GM12878 (cell line): Measurements from ENCODE around the gene EIF3B. TPM values are rescaled to one million over a fixed set of nuclear protein-coding genes. Genes with fewer than 3 reads are reported as not detected.

Source experiments
- ASH2L ChIP-seq: fragments of 300-600, 200-600 bp; sonication (generic); IDR thresholded peaks from 2 replicates; pipeline ENCODE4 v1.6.1; 2017; ENCODE audit warnings: low read depth, mild to moderate bottlenecking, borderline replicate concordance
- BHLHE40 ChIP-seq, 2 experiments: fragments of 450-650 bp in 1 of 2; IDR thresholded peaks; 2 replicates each; pipeline ENCODE4 v1.6.1; 2011 to 2017; ENCODE audit warnings: low read depth in 2 of 2, borderline replicate concordance in 1 of 2, improper control_type of control experiment in 1 of 2, low read length in 1 of 2, mild to moderate bottlenecking in 1 of 2
- CHD1 ChIP-seq: IDR thresholded peaks from 2 replicates; pipeline ENCODE4 v1.6.1; 2012; ENCODE audit warnings: low read depth, low read length, improper control_type of control experiment
- E4F1 ChIP-seq: fragments of 450-650 bp; IDR thresholded peaks from 2 replicates; pipeline ENCODE4 v1.6.1; 2018; ENCODE audit warnings: borderline replicate concordance, mild to moderate bottlenecking; ENCODE audit not compliant: partially characterized antibody
- HCFC1 ChIP-seq: fragments of 150-350 bp; IDR thresholded peaks from 2 replicates; pipeline ENCODE4 v1.6.1; 2014; ENCODE audit warnings: low read length
- IKZF1 ChIP-seq: fragments of 450-650 bp; conservative IDR thresholded peaks from 2 replicates; pipeline ENCODE4 v1.6.1; 2017; ENCODE audit warnings: antibody characterized with exemption, mild to moderate bottlenecking
- IRF4 ChIP-seq: IDR thresholded peaks from 2 replicates; pipeline ENCODE4 v1.6.1; 2011; ENCODE audit warnings: low read depth, low read length
- LARP7 ChIP-seq: fragments of 450-650 bp; IDR thresholded peaks from 2 replicates; pipeline ENCODE4 v1.6.1; 2017; ENCODE audit warnings: mild to moderate bottlenecking
- NFXL1 ChIP-seq: fragments of 450-650 bp; IDR thresholded peaks from 2 replicates; pipeline ENCODE4 v1.6.1; 2017; ENCODE audit warnings: antibody characterized with exemption, mild to moderate bottlenecking, borderline replicate concordance
- NFYB ChIP-seq: IDR thresholded peaks from 2 replicates; pipeline ENCODE4 v1.6.1; 2011; ENCODE audit warnings: low read depth, mild to moderate bottlenecking, low read length, improper control_type of control experiment, moderate library complexity; ENCODE audit not compliant: insufficient read depth
- NRF1 ChIP-seq: conservative IDR thresholded peaks from 2 replicates; pipeline ENCODE4 v1.6.1; 2011; ENCODE audit warnings: mild to moderate bottlenecking, low read depth, low read length, improper control_type of control experiment
- POLR2AphosphoS5 ChIP-seq: IDR thresholded peaks from 2 replicates; pipeline ENCODE4 v1.6.1; 2011; ENCODE audit warnings: mild to moderate bottlenecking, low read length, inconsistent platforms
- RELA ChIP-seq: fragments of 450-650 bp; IDR thresholded peaks from 2 replicates; pipeline ENCODE4 v1.8.0; 2014; ENCODE audit warnings: borderline replicate concordance; ENCODE audit not compliant: partially characterized antibody
- SIX5 ChIP-seq: IDR thresholded peaks from 2 replicates; pipeline ENCODE4 v1.6.1; 2011; ENCODE audit warnings: mild to moderate bottlenecking, low read depth, low read length, moderate library complexity; ENCODE audit not compliant: severe bottlenecking
- SMAD1 ChIP-seq: fragments of 450-650 bp; IDR thresholded peaks from 2 replicates; pipeline ENCODE4 v1.6.1; 2018; ENCODE audit warnings: mild to moderate bottlenecking, low read depth; ENCODE audit not compliant: partially characterized antibody
- polyA plus RNA-seq, 11 experiments: library from polyadenylated mRNA; depleted of rRNA in 4 of 11; unstranded in 6 of 11; stranded (reverse) in 5 of 11; fragments of >200 nt; fragmentation: Nextera tagmentation in 4 of 11; fragmentation: Illumina TruSeq in 1 of 11; extraction: Ambion mirVana in 4 of 11; extraction: Trizol in 1 of 11; gene quantifications; 1 replicate in 1 of 11; 2 replicates in 10 of 11; pipeline versions ENCODE4 v1.2.1 to v1.2.3, GENCODE V29; 2011 to 2016; ENCODE audit warnings: inconsistent platforms in 2 of 11, missing spikeins in 2 of 11, low read depth in 1 of 11
- total RNA-seq, 4 experiments: library from RNA; depleted of rRNA in 3 of 4; stranded (reverse); fragments of >200 nt in 3 of 4; fragmentation: Illumina TruSeq in 1 of 4; extraction: Trizol in 1 of 4; gene quantifications; 2 replicates each; pipeline versions ENCODE4 v1.2.1 to v1.2.3, GENCODE V29; 2013 to 2021
- TF ChIP-seq, protein P1 (sequence below): fragments of 450-650 bp; IDR thresholded peaks from 2 replicates; pipeline ENCODE4 v1.6.1; 2018; ENCODE audit warnings: mild to moderate bottlenecking, low read depth, moderate library complexity; ENCODE audit not compliant: partially characterized antibody
- TF ChIP-seq, protein P2 (sequence below): fragments of 450-650 bp; IDR thresholded peaks from 2 replicates; pipeline ENCODE4 v1.6.1; 2017; ENCODE audit warnings: mild to moderate bottlenecking, moderate library complexity
- TF ChIP-seq, protein P3 (sequence below): fragments of 450-650 bp; IDR thresholded peaks from 2 replicates; pipeline ENCODE4 v1.6.1; 2016; ENCODE audit warnings: mild to moderate bottlenecking

EIF3B gene
- total and polyA plus RNA-seq, 10 of the 15 experiments (the other 5 are each of a cell fraction or from before 2014, with no cell fraction given), result 17.6 to 275 (median 153) TPM

GRCh38 chr7:2403014-2403717, 48.5 kb downstream of the EIF3B start, which contains the start of gene CHST12 (continued):
- TF ChIP-seq, protein P1, sequence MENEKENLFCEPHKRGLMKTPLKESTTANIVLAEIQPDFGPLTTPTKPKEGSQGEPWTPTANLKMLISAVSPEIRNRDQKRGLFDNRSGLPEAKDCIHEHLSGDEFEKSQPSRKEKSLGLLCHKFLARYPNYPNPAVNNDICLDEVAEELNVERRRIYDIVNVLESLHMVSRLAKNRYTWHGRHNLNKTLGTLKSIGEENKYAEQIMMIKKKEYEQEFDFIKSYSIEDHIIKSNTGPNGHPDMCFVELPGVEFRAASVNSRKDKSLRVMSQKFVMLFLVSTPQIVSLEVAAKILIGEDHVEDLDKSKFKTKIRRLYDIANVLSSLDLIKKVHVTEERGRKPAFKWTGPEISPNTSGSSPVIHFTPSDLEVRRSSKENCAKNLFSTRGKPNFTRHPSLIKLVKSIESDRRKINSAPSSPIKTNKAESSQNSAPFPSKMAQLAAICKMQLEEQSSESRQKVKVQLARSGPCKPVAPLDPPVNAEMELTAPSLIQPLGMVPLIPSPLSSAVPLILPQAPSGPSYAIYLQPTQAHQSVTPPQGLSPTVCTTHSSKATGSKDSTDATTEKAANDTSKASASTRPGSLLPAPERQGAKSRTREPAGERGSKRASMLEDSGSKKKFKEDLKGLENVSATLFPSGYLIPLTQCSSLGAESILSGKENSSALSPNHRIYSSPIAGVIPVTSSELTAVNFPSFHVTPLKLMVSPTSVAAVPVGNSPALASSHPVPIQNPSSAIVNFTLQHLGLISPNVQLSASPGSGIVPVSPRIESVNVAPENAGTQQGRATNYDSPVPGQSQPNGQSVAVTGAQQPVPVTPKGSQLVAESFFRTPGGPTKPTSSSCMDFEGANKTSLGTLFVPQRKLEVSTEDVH, result no peak
- TF ChIP-seq BHLHE40 (IDR thresholded peaks at IDR 0.05; ENCODE audit: borderline replicate concordance in 1 of 2, low read depth in 2 of 2, low read length in 1 of 2) (no peak; a peak in 1 of 4 replicates), SMAD1 (no peak), NFYB (peak; percentile 32; the same call in 1 of the 2 replicates), IRF4 (0 out of 2 replicates have a peak, but pooled peaks have one; percentile 45), E4F1 (no peak), SIX5 (no peak), IKZF1 (no peak), POLR2AphosphoS5 (peak; percentile 75; the same call in 1 of the 2 replicates), LARP7 (no peak; the same call in 1 of the 2 replicates), NRF1 (peak; percentile 54; the same call in 1 of the 2 replicates), NFXL1 (peak; percentile 78), ASH2L (no peak), CHD1 (no peak), RELA (peak; percentile 15), HCFC1 (peak; percentile 27; the same call in 1 of the 2 replicates)
- TF ChIP-seq, protein P2, sequence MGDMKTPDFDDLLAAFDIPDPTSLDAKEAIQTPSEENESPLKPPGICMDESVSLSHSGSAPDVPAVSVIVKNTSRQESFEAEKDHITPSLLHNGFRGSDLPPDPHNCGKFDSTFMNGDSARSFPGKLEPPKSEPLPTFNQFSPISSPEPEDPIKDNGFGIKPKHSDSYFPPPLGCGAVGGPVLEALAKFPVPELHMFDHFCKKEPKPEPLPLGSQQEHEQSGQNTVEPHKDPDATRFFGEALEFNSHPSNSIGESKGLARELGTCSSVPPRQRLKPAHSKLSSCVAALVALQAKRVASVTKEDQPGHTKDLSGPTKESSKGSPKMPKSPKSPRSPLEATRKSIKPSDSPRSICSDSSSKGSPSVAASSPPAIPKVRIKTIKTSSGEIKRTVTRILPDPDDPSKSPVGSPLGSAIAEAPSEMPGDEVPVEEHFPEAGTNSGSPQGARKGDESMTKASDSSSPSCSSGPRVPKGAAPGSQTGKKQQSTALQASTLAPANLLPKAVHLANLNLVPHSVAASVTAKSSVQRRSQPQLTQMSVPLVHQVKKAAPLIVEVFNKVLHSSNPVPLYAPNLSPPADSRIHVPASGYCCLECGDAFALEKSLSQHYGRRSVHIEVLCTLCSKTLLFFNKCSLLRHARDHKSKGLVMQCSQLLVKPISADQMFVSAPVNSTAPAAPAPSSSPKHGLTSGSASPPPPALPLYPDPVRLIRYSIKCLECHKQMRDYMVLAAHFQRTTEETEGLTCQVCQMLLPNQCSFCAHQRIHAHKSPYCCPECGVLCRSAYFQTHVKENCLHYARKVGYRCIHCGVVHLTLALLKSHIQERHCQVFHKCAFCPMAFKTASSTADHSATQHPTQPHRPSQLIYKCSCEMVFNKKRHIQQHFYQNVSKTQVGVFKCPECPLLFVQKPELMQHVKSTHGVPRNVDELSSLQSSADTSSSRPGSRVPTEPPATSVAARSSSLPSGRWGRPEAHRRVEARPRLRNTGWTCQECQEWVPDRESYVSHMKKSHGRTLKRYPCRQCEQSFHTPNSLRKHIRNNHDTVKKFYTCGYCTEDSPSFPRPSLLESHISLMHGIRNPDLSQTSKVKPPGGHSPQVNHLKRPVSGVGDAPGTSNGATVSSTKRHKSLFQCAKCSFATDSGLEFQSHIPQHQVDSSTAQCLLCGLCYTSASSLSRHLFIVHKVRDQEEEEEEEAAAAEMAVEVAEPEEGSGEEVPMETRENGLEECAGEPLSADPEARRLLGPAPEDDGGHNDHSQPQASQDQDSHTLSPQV, result no peak
- TF ChIP-seq, protein P3, sequence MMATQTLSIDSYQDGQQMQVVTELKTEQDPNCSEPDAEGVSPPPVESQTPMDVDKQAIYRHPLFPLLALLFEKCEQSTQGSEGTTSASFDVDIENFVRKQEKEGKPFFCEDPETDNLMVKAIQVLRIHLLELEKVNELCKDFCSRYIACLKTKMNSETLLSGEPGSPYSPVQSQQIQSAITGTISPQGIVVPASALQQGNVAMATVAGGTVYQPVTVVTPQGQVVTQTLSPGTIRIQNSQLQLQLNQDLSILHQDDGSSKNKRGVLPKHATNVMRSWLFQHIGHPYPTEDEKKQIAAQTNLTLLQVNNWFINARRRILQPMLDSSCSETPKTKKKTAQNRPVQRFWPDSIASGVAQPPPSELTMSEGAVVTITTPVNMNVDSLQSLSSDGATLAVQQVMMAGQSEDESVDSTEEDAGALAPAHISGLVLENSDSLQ, result peak; percentile 6; the same call in 1 of the 2 replicates
